GM21576 (cell line): ENCODE measurements around the gene TRIM46.
"Not testable (repeated sequence)": the region's sequence is repeated elsewhere in the genome, so short reads cannot be mapped to it uniquely, and the experiment has no call there.

Experiments
- ATAC-seq: cut with Tn5 transposase; IDR thresholded peaks from one replicate; pipeline ENCODE4 v1.9.1; 2021; ENCODE audit warnings: mild to moderate bottlenecking, moderate library complexity; ENCODE audit not compliant: unreplicated experiment

Gene TRIM46

GRCh38 chr1:155202731-155203515, 29.3 kb downstream of the TRIM46 start:
- ATAC-seq, result no peak

GRCh38 chr1:155205035-155205434, 31.4 kb downstream of the TRIM46 start:
- ATAC-seq, result no peak

GRCh38 chr1:155205969-155206593, 32.4 kb downstream of the TRIM46 start:
- ATAC-seq, result no peak

- no peak for ATAC-seq
Measured at GRCh38 chr1:155206891-155207805, 33.5 kb downstream of the TRIM46 start.

- ATAC-seq, result no peak
Measured at GRCh38 chr1:155207806-155208540, 34.3 kb downstream of the TRIM46 start, which contains the start of gene THBS3. Gene THBS3 (minus strand): TSS chr1:155207897. CDS start chr1:155207876, 21 bp downstream.

- ATAC-seq, result peak; percentile 60
Measured at GRCh38 chr1:155208541-155209311, 35.1 kb downstream of the TRIM46 start, which contains the start of gene MTX1. Gene MTX1 (plus strand): TSS chr1:155208695. CDS start chr1:155208805, 110 bp downstream.

GRCh38 chr1:155209312-155209721, 35.7 kb downstream of the TRIM46 start:
- ATAC-seq, result peak; percentile 10

GRCh38 chr1:155210314-155211104, 36.9 kb downstream of the TRIM46 start:
- ATAC-seq, result no peak

- not testable (repeated sequence) for ATAC-seq
Measured at GRCh38 chr1:155211381-155212050, 37.9 kb downstream of the TRIM46 start.

- not testable (repeated sequence) for ATAC-seq
Measured at GRCh38 chr1:155212051-155212440, 38.4 kb downstream of the TRIM46 start.

GRCh38 chr1:155214702-155215101, 41.1 kb downstream of the TRIM46 start:
- not testable (repeated sequence) for ATAC-seq

- ATAC-seq, result no peak
Measured at GRCh38 chr1:155218854-155219591, 45.4 kb downstream of the TRIM46 start.

GRCh38 chr1:155219592-155220031, 46.0 kb downstream of the TRIM46 start:
- ATAC-seq, result no peak

GRCh38 chr1:155220211-155220965, 46.7 kb downstream of the TRIM46 start:
- ATAC-seq, result not testable (repeated sequence)

GRCh38 chr1:155223047-155223446, 49.4 kb downstream of the TRIM46 start:
- no peak for ATAC-seq

GRCh38 chr1:155225404-155225759, 51.7 kb downstream of the TRIM46 start:
- not testable (repeated sequence) for ATAC-seq
